WTC11 (cell line): Measurements from ENCODE around the gene DUSP9. TPM values are rescaled to one million over a fixed set of nuclear protein-coding genes. Genes with fewer than 3 reads are reported as not detected.

Experiments used
- ATAC-seq: fragments of 200-7000 bp; cut with Tn5 transposase; 2 replicates; pipeline ENCODE4 v1.10.0; 2021; ENCODE audit warnings: mild to moderate bottlenecking, moderate library complexity
- CTCF ChIA-PET: fragments of 300-600 bp; sonication (Branson Sonifier 250); formaldehyde crosslinking; loops from one replicate; lab custom pipeline; 2021; ENCODE audit warnings: antibody characterized with exemption; lab: Charles Lee
- POLR2A ChIA-PET: fragments of 350-600 bp; sonication (Branson Sonifier 250); formaldehyde crosslinking; loops from one replicate; lab custom pipeline; 2021; ENCODE audit warnings: antibody characterized with exemption; lab: Charles Lee
- DNase-seq: peaks from one replicate; pipeline ENCODE4 v3.0.0; 2021; ENCODE audit warnings: low spot score
- H3K27ac Mint-ChIP-seq: 2 replicates; pipeline ENCODE4 v1.8.0; 2021; ENCODE audit warnings: mixed read lengths
- H3K27me3 Mint-ChIP-seq: 2 replicates; pipeline ENCODE4 v1.8.0; 2021; ENCODE audit warnings: low read depth, mild to moderate bottlenecking, moderate library complexity, mixed read lengths
- H3K36me3 Mint-ChIP-seq: 2 replicates; pipeline ENCODE4 v1.8.0; 2021; ENCODE audit warnings: mixed read lengths
- H3K4me1 Mint-ChIP-seq: 2 replicates; pipeline ENCODE4 v1.8.0; 2022; ENCODE audit warnings: mixed read lengths
- H3K4me3 Mint-ChIP-seq: 2 replicates; pipeline ENCODE4 v1.8.0; 2021; ENCODE audit warnings: mild to moderate bottlenecking, moderate library complexity, mixed read lengths
- H3K9me3 Mint-ChIP-seq: 2 replicates; pipeline ENCODE4 v1.8.0; 2021; ENCODE audit warnings: mixed read lengths
- AFF4 ChIP-seq: sonication (generic); formaldehyde crosslinking; IDR thresholded peaks from 2 replicates; pipeline ENCODE4 v1.8.1; 2023; ENCODE audit warnings: mild to moderate bottlenecking, missing genetic modification reagents, borderline replicate concordance
- ARID4B ChIP-seq: sonication (generic); formaldehyde crosslinking; IDR thresholded peaks from 2 replicates; pipeline ENCODE4 v1.8.0; 2023; ENCODE audit warnings: missing genetic modification reagents, mild to moderate bottlenecking, borderline replicate concordance
- ATF2 ChIP-seq: sonication (generic); formaldehyde crosslinking; IDR thresholded peaks from 2 replicates; pipeline ENCODE4 v1.8.1; 2022; ENCODE audit warnings: low read depth, missing genetic modification reagents, borderline replicate concordance
- CREM ChIP-seq: sonication (generic); formaldehyde crosslinking; IDR thresholded peaks from 2 replicates; pipeline ENCODE4 v1.8.1; 2022; ENCODE audit warnings: mild to moderate bottlenecking, missing genetic modification reagents, moderate library complexity
- ELF4 ChIP-seq: sonication (generic); formaldehyde crosslinking; IDR thresholded peaks from 2 replicates; pipeline ENCODE4 v1.8.1; 2022; ENCODE audit warnings: low read depth, mild to moderate bottlenecking, moderate library complexity, missing genetic modification reagents
- FOXK1 ChIP-seq: sonication (generic); formaldehyde crosslinking; IDR thresholded peaks from 2 replicates; pipeline ENCODE4 v1.8.0; 2022; ENCODE audit warnings: mild to moderate bottlenecking, moderate library complexity, missing genetic modification reagents
- GRHL2 ChIP-seq: fragments of 250-450 bp; sonication (Bioruptor Pico); IDR thresholded peaks from 2 replicates; pipeline ENCODE4 v1.8.0; 2022; ENCODE audit warnings: mild to moderate bottlenecking, moderate library complexity; ENCODE audit not compliant: insufficient replicate concordance, severe bottlenecking
- KAT7 ChIP-seq: sonication (generic); formaldehyde crosslinking; IDR thresholded peaks from 2 replicates; pipeline ENCODE4 v1.8.1; 2023; ENCODE audit warnings: missing genetic modification reagents, mild to moderate bottlenecking, borderline replicate concordance
- NFYB ChIP-seq: sonication (generic); formaldehyde crosslinking; conservative IDR thresholded peaks from 2 replicates; pipeline ENCODE4 v1.8.0; 2022; ENCODE audit warnings: low read depth, missing genetic modification reagents
- NR1H2 ChIP-seq: sonication (generic); formaldehyde crosslinking; IDR thresholded peaks from 2 replicates; pipeline ENCODE4 v1.9.0; 2021; ENCODE audit warnings: mild to moderate bottlenecking, moderate library complexity, missing genetic modification reagents
- SP1 ChIP-seq: sonication (generic); formaldehyde crosslinking; conservative IDR thresholded peaks from 2 replicates; pipeline ENCODE4 v1.8.1; 2022; ENCODE audit warnings: missing genetic modification reagents
- STAT6 ChIP-seq: sonication (generic); formaldehyde crosslinking; conservative IDR thresholded peaks from 2 replicates; pipeline ENCODE4 v1.8.1; 2023; ENCODE audit warnings: mild to moderate bottlenecking, low read depth, missing genetic modification reagents, moderate library complexity
- TEAD4 ChIP-seq: sonication (generic); formaldehyde crosslinking; IDR thresholded peaks from 2 replicates; pipeline ENCODE4 v1.8.0; 2022; ENCODE audit warnings: mild to moderate bottlenecking, missing genetic modification reagents
- TP53 ChIP-seq: sonication (generic); formaldehyde crosslinking; IDR thresholded peaks from 2 replicates; pipeline ENCODE4 v1.8.1; 2023; ENCODE audit warnings: mild to moderate bottlenecking, missing genetic modification reagents
- USF1 ChIP-seq: sonication (generic); formaldehyde crosslinking; IDR thresholded peaks from 2 replicates; pipeline ENCODE4 v1.8.0; 2022; ENCODE audit warnings: mild to moderate bottlenecking, missing genetic modification reagents
- ZMAT4 ChIP-seq: fragments of 250-450 bp; sonication (Bioruptor Pico); IDR thresholded peaks from 2 replicates; pipeline ENCODE4 v1.9.0; 2021; ENCODE audit warnings: mild to moderate bottlenecking
- ZNF396 ChIP-seq: fragments of 250-450 bp; sonication (Bioruptor Pico); IDR thresholded peaks from 2 replicates; pipeline ENCODE4 v1.8.0; 2021; ENCODE audit warnings: mild to moderate bottlenecking, moderate library complexity, borderline replicate concordance
- ZNF423 ChIP-seq: fragments of 250-450 bp; sonication (Bioruptor Pico); IDR thresholded peaks from 2 replicates; pipeline ENCODE4 v2.1.2; 2022; ENCODE audit warnings: mild to moderate bottlenecking, moderate library complexity
- ZSCAN18 ChIP-seq: fragments of 250-450 bp; sonication (Bioruptor Pico); IDR thresholded peaks from 2 replicates; pipeline ENCODE4 v2.1.2; 2022; ENCODE audit warnings: mild to moderate bottlenecking, moderate library complexity
- total RNA-seq: library from RNA; stranded (reverse); gene quantifications from 3 replicates; pipeline ENCODE4 v1.2.3, GENCODE V29; 2021

DUSP9 gene
- total RNA-seq, 1 experiment from 2014 or later = 2.5 TPM

GRCh38 chrX:153688071-153688470, 41.1 kb downstream of the DUSP9 start:
- Mint-ChIP-seq H3K27ac (no peak overlapping the region), H3K9me3 (peaks cover 5% of the 10 kb centered on the region), H3K36me3 (peaks cover 6% of the 10 kb centered on the region), H3K27me3 (no peaks in the 10 kb centered on the region; the same call in 1 of the 2 replicates), H3K4me1 (peaks cover 15% of the 10 kb centered on the region), H3K4me3 (no peak overlapping the region)
- POLR2A ChIA-PET = no interaction called here
- ATAC-seq (no peak), DNase-seq (no peak)
- CTCF ChIA-PET = interaction anchor here (0.6 to 4.9 kb wide), 5 partner anchors 17 to 110 kb away, joined by 3 to 143 read pairs (median 5); partner anchors contain the start of gene PNCK
- TF ChIP-seq ARID4B (CRISPR knock-in tag) = no peak
- TF ChIP-seq SP1 = no peak
- TF ChIP-seq ZNF396 (CRISPR knock-in tag) = no peak
- TF ChIP-seq ZMAT4 (CRISPR knock-in tag) = no peak
- TF ChIP-seq AFF4 (CRISPR knock-in tag) = no peak
- TF ChIP-seq FOXK1 (CRISPR knock-in tag) = no peak
- no peak for TF ChIP-seq TP53
- TF ChIP-seq USF1 (CRISPR knock-in tag) = no peak
- no peak for TF ChIP-seq KAT7 (CRISPR knock-in tag)
- no peak for TF ChIP-seq STAT6 (CRISPR knock-in tag)

- ChIA-PET CTCF (no interaction called here), POLR2A (no interaction called here)
- Mint-ChIP-seq H3K4me1 (peaks cover 15% of the 10 kb centered on the region), H3K27me3 (no peaks in the 10 kb centered on the region; the same call in 1 of the 2 replicates), H3K36me3 (peaks cover 4% of the 10 kb centered on the region), H3K27ac (no peak overlapping the region), H3K9me3 (peaks cover 4% of the 10 kb centered on the region), H3K4me3 (no peak overlapping the region)
- ATAC-seq (no peak), DNase-seq (no peak)
- TF ChIP-seq TEAD4 (CRISPR knock-in tag) (no peak), ZNF423 (no peak), GRHL2 (CRISPR knock-in tag) (no peak), ATF2 (CRISPR knock-in tag) (no peak), NFYB (CRISPR knock-in tag) (no peak), ZSCAN18 (CRISPR knock-in tag) (no peak), ELF4 (CRISPR knock-in tag) (no peak), CREM (no peak), NR1H2 (CRISPR knock-in tag) (no peak)
These were observed 41.5 kb downstream of the DUSP9 start for GRCh38 chrX:153688506-153688905.
